Ecto neural progenitor cell (in vitro differentiated cells): ENCODE data around the gene F12.

Source experiments
- DNase-seq: peaks from one replicate; pipeline ENCODE4 v3.0.0-alpha.2; 2018; ENCODE audit warnings: low spot score

Gene F12

DNA sequence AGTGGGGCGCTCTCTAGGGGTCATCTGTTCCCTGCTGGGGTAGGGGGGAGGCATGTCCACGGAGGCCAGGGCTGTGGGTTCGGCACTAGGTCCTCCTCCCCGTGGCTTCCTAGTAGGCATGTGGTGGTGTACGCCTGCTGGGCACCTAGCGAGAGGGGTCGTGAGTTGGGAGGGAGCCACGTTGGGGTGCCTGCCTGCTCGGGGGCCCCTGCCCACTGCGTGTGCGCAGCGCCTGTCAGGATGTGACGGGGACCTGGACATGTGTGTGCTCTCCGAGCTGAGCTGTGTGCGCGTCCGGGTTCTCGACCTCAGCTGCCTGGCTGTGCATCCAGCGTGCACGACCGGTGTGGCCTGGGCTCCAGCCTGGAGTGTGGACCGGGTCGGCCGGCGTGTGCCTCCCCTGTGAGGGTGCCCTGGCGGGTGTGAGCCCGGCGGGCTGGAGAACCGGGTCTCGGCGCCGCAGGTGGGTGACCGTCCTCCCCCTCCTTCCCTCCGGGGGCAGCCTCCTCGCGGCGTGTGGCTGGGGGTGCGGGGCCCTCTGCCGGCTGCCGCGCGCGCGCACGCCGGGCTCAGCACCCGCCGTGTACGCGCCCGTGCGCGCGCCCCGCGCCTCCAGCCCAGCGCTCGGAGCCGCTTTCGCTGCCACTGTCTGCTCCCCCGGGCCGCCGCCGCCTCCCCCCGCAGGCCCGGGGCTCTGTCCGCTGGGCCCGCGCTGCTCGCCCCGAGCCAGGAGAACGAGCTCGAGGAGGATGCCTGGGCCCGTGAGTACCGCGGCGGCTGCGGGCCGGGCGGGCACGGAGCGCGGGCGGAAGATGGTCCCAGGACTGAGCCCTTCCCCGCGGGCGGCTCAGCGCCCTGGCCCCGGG, 37.1 kb upstream of the F12 start, which contains the start of gene PRR7:
Gene PRR7, plus strand, starts transcription at position 615 of the 866 bp plus-strand sequence. CDS start 8,254 bp downstream, outside the sequence.
- peak; percentile 84 for DNase-seq

DNA sequence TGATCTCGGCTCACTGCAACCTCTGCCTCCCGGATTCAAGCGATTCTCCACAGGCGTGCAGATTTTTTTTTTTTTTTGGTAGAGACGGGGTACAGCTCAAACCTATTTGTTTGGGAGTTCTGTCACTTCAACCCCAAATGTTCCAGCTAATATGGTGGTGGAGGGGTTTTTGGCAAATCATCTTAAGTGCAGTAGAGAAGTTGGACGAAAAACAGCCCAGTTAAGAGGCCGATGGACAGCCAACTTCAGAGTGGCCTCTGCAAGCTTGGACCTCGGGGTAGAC, 36.5 kb upstream of the F12 start:
- DNase-seq = no peak

DNA sequence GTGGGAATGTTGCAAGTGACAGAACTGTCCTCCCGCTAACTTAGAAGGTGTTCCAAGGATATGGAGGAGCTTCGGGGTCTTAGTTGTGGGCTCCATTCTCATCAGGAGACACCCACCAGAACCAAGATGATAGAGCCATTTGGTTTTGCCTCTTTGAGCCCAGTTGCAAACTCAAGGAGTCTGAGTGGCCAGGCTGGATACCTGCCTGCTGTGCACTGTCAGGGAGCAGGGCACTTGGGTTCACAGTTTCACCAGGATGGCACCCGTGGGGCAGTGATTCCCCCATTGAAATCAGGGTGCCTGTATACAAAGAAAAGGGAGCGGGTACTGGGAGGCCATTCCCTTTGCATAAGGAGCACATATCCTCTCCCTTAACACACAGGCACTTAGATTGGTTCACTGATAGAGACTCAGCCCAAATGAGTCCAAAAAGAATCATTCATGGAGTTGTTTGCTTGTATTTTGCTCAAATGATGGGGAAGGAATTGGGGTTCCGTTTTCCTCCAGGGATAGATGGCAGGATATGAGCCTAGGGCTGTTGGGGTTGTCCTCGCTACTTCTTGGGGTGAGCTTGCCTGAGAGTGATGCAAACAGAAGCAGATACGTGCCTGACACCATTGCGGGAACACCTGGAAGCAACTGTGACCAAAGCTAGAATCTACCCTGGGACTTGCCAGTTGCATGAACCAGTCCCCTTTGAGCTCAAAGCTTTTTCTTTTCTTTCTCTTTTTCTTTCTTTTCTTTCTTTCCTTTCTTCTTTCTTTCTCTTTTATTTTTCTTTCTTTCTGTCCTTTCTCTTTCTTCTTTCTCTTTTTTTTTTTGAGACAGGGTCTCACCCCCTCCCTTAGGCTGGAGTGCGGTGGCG, 35.9 kb upstream of the F12 start:
- DNase-seq = no peak

DNA sequence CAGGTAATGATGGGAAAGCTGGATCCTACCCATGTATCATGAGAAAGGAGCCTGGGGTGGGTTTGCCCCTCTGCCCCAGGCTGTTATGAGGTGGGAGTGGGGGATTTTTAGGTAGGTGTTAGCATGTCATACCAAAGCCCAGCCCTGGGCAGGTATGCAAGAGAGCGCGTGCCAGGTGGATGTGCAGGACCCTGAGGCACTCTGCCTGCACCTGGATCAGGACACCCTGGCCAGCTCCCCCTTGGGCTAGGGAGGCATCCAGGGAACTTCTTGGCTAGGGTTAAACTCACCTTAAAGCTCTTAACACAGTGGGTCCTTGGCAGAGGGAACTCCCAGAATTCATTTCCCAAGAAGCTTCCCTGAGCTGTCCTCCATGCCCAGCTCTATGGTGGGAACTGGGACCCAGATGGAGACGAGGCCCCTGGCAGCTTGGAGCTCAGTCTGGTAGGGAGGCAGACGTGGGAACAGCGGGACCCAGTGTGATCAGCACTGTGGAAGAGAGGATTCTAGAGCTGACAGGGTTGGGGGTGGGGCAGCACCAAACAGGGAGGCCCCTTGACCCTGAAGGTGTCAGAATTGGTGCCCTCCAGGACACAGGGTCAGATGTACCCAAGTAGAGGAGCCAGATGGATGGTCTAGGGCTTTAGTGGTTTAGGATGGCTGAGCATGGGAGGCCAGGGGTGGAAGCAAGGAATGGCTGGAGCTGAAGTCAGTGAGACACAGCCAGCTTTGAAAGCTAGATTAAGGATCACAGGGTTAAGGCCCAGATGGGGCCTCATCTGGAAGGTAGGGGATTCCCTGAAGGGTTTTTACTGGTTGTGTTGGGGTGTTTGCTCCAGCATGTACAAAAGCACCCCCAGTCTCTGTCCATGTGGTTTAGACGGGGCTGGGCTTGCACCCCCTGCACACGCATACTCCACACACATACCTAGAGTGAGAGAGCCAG, 35.0 kb upstream of the F12 start:
- no peak for DNase-seq

DNA sequence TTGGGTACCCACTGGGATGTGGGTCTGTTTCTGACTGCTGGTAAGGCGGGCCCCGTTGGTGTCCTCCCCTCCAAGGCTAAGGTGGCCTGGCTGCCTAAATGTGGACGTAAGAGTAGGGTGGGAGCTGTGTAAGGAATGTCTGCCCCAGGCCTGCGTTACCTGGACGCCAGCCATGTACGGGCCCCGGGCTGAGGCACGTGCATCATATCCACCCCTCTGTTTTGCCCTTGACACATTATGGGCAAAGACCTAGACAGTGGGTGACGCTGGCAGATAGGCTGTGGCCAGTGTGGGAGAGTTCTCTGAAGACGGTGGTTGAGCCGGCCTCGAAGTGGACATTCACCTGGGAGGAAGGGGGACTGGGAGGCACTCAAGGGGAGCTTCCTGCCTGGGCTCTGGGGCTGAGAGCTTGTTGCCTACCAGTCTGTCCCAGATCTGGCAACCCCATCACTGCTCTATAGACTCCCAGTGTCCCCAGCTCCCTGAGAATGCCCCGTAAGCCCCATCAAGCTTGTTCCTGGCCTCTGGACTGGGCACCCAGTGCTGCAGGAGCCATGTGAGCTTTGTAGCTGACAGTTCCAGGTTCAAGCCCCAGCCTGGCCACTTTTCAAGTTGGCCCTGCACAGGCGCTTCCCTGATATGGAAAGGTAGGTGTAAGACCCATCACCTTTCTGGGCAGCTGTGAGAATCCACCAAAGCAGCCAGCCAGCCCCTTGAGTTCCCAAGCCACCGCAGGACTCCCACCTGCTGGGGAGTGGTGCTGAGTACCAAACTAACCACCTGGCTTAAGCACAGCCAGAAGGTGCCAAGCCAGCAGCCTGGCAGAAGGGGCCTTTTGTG, 34.0 kb upstream of the F12 start:
- no peak for DNase-seq

DNA sequence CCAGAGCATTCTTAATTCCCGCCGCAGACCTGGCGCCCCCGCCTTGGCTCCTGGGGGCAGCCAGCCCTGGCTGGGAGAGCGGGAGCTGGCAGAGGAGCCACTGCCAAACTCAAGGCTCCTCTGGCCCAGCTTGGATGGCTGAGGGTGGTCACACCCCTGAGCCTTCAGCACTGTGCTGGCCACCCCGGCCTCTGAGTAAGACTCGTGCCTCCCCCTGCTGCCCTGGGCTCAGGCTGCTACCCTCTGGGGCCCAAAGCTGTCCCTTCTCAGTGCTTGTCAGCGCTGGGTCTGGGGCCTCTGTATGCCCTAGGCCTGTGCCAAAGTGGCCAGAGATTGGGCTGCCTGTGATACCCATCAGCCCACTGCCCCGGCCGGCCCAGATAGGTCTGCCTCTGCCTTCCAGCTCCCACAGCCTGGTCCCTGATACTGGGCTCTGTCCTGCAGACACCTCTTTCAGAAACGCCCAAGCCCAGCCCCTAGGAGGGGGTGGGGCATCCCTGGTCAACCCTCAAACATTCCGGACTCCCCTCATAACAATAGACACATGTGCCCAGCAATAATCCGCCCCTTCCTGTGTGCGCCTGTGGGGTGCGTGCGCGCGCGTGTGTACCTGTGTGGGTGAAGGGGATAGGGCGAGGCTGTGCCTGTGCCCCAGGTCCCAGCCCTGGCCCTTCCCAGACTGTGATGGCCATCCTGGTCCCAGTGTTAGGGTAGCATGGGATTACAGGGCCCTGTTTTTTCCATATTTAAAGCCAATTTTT, 32.9 kb upstream of the F12 start:
- no peak for DNase-seq

DNA sequence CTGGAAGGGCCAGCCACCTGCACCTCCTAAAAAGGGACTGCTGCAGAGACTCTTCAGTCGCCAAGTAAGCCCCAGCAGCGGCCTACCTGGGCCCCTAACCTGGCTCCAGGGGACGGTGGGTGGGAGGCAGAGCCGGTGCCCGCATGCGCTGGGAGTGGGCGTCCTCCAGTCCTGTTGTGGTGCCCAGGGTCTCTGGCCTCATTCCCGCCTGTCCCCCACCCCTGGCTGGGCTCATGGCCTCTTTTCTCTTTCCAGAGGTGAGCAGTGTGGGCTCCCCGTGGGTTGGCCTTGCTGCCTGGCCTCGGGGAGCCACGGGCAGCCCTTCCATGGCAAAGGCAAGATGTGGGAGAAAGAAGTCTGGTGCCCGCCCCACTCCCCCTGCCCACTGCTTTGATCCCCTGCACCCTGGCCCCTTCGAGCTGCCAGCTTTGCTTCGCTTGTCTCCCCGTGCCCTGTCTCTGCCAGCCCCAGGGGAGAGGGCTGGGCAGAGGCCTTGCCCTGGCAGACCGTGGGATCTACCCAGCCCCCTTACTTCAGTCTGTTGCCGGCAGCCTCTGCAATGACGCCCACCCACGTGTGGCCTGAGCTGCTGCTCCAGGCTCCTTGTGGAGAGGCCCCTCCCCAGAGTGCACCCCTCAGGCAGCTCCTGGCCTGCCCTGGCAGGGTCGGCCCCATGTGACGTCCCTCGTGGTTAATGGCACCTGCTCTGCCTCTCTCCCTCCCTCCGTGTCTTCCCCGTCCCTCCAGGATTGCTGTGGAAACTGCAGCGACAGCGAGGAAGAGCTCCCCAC, 31.8 kb upstream of the F12 start:
- DNase-seq = no peak

DNA sequence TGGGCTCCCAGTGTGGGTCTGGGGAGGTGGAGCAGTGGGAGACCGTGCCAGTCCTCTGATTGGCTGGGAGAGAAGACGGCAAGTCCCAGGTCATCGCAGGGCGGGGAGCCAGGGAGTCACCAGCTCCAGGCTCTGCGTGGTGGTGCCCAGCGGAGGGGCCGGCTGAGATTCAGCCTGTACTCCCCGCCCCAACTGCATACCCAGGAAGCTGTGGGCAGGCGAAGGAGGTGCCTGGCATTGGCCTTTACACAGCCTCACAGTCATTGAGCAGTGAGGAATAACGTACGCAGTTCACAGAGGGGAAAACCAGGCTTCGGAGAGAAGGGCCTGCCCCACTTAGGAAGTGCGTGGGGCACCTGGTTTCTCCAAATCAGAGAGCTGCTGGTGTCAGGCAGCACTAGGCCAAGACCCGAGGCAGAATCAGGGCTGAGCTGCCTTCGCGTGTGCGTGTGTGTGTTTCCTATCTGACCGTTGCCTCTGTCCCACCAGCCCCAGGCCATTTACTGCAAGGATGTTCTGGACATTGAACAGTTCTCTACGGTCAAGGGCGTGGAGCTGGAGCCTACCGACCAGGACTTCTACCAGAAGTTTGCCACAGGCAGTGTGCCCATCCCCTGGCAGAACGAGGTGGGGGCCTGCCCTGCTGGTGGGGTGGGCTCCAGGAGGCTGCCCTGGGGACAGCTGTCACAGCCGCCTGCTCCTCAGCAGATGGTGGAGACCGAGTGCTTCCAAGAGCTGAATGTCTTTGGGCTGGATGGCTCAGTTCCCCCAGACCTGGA, 31.0 kb upstream of the F12 start:
- DNase-seq = no peak

DNA sequence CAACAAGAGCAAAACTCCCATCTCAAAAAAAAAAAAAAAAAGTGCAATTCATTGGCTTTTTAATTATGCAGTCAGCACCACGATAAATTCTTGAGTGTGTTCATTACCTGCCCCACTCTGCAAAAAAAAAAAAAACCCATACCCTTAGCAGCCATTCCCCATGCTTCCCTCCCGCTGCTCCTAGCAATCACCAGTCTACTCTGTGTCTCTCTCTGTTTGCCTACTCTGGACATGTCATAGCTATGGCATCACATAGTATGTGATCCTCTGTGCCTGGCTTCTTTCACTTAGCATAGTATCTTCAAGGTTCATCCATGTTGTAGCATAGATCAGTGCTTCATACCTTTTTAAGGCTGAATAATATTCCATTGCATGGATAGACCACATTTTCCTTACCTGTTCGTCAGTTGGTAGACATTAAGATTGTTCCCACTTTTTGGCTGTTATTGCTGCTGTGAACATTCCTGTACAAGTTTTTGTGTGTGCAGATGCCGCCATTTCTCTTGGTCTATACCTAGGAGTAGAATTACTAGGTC, 30.2 kb upstream of the F12 start:
- no peak for DNase-seq

DNA sequence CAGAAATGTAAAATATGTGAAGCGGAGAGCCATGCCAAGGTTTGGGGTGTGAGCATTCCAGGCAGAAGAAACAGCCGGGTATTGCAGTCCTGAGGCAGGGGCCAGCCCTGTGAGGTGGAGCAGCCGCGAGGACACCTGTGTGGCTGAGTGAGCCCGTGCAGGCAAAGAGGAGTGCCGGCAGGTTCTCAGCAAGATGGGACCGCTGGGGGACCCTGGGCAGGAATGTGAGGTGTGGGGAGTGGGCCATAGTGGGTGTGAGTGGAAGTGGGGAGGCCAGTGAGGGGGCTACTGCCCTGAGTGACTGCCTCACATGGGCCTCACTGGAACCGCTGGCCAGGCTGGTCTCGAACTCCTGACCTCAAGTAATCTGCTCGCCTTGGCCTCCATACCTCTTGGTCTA, 29.1 kb upstream of the F12 start:
- no peak for DNase-seq

DNA sequence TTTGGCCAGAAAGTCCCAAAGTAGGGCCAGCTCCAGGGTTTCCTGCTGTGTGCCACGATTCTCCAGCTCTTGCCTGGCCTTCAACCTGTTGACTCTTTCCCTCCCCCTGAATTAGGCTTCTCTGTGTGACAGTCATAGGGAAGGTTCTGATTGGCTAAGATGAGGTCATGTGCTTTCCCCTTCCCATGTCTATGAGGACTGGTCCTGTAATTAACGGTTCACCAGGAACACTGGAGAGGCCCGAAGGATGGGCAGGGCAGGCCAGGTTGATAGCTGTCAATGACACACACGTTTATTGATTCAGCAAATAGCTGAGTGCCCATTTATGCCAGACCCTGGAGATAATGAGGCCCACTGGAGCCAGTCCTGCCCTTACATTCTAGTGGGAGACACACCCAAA, 28.3 kb upstream of the F12 start:
- no peak for DNase-seq

DNA sequence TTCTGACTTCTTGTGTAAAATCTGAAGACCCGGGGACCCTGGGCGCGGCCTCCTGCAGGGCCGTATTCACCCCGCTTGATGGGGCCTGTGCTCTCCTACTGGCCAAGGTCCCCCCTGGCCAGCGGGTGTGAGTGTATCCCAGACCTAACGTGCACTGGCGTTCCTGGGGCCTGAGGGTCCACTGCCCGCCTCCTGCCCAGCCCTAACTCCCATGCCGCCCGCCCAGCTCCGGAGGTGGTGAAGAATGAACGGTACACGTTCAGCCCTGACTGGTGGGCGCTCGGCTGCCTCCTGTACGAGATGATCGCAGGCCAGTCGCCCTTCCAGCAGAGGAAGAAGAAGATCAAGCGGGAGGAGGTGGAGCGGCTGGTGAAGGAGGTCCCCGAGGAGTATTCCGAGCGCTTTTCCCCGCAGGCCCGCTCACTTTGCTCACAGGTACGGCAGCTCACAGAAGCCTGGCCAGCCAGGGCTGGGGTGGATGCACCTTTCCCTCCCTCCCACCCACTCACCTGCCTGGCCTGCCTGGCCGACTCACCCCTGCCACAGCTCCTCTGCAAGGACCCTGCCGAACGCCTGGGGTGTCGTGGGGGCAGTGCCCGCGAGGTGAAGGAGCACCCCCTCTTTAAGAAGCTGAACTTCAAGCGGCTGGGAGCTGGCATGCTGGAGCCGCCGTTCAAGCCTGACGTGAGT, 26.6 kb upstream of the F12 start:
- no peak for DNase-seq

DNA sequence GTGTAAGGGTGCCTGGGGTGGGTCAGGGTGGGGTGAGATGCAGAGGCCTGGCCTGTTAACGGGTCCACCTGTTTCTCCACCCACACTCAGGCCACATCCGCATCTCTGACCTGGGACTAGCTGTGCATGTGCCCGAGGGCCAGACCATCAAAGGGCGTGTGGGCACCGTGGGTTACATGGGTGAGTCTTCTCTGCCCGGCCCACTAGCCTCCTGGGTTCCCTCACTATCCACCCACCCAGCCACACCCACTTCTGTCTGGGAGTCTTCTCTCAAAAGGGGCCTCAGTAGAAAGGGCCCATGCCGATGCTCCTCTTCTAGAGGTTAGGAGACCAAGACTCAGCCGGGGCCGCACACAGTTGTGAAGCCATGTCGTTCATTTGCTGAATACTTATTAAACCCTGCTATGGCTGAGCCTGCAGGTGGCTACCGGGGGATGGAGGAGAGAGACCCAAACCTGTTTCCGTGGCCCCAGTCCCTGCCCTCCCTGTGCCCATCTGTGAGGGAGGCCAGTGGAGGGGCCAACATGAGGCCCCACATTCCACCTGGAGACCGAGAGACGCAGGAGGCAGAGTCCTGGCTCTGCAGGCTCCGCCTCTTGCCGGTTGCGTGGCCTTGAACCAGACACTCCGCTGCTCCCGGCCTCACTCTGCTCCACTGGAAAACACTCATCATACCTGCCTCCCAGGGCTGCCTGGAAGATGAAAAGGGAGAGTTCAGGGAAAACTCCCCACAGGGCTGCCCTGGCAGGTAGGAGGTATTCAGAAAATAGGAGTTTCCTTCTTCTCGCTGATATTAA, 25.8 kb upstream of the F12 start:
- DNase-seq = no peak

DNA sequence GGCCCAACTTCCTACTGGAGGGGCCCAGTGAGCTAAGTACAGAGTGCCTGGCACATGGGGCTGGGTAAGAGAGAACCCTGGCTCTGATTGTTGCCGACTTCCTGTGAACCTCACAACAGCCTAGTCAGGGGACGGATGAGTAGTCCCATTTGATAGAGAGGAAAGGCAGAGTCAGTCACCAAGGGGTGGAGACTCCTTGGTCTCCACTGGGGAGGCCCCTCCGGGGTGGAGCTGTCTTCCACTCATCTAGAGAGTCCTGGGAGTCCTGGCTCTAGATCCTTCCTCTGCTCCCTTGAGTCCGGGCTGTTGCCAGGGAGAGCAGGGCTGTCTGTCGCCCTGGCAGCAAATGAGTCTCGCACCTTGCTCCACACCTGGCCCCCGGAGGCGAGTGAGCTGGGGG, 25.1 kb upstream of the F12 start:
- DNase-seq = no peak

DNA sequence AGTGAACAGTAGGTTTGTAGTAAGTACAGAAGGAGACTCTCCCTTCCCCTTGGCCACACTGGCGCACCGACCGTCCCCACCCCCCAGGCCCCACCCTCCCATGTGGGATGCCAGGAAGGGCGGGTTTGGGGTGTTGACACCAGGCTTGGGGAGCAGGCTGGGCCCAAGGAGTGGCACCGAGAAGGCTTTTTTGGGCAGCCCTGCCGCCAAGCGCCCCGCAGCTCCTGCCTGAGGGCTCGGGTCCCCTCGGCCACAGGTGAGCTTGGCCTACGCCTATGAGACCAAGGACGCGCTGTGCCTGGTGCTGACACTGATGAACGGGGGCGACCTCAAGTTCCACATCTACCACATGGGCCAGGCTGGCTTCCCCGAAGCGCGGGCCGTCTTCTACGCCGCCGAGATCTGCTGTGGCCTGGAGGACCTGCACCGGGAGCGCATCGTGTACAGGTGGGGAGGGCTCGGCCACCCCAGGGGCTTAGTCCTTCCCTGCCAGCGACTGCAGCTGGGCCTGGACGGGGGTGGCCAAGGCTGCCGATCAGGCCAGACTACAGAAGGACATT, 24.4 kb upstream of the F12 start:
- DNase-seq = no peak

DNA sequence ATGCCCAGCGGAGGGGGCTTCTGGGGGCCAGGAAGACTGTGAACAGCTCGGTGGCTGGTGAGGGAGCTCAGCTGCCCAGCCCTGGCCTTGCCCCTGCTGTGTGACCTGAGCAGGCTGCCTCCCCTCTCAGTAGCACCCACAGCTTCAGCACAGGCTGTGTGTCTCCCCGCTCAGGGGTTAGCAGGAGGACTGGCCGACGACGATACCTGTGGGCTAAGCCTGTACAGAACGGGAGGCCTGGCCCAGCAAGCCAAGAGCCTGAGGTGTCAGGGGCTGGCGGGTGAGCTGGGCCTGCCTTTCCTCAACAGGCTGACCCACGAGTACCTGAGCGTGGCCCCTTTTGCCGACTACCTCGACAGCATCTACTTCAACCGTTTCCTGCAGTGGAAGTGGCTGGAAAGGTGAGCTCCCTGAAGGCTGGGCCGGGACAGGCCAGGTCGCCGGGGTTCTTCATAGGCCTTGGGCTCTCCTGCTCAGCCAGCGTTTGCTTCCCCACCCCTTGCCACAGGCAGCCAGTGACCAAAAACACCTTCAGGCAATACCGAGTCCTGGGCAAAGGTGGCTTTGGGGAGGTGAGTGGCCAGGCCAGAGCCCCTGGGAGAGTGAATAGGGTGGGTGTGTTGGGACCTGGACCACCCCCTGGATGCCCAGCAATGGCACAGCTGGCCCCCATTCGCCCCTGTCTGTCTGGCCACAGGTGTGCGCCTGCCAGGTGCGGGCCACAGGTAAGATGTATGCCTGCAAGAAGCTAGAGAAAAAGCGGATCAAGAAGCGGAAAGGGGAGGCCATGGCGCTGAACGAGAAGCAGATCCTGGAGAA, 23.7 kb upstream of the F12 start:
- DNase-seq = no peak
